GM10248 (cell line): ENCODE measurements around the gene STX16.
A peak's percentile ranks its signal among the peaks of the same experiment; 100 is the strongest.

Experiments
- CTCF ChIA-PET: fragments of 300-600 bp; sonication (Branson Sonifier 250); formaldehyde crosslinking; extraction: SDS; loops from one replicate; lab custom pipeline; 2021; ENCODE audit warnings: antibody characterized with exemption; lab: Yijun Ruan, JAX
- POLR2A ChIA-PET: fragments of 350-650 bp; sonication (Branson Sonifier 250); formaldehyde crosslinking; extraction: SDS; loops from one replicate; lab custom pipeline; 2020; ENCODE audit warnings: antibody characterized with exemption; lab: Yijun Ruan, JAX
- DNase-seq: peaks from one replicate; pipeline ENCODE4 v3.0.0; 2012; ENCODE audit errors: extremely low spot score
- CTCF ChIP-seq: IDR thresholded peaks from 2 replicates; pipeline ENCODE4 v1.5.1; 2012; ENCODE audit warnings: mild to moderate bottlenecking, low read depth; ENCODE audit errors: extremely low read depth, missing control alignments, control extremely low read depth

The STX16 gene

GRCh38 chr20:58629215-58629580, 21.9 kb upstream of the STX16 start:
- CTCF ChIA-PET = no interaction called here
- TF ChIP-seq CTCF = no peak
- no peak for DNase-seq
- POLR2A ChIA-PET = no interaction called here

- ChIA-PET POLR2A (no interaction called here), CTCF (interaction anchor here (0.8 to 1.1 kb wide), 2 partner anchors 8 to 21 kb away, joined by 3 to 5 read pairs; partner anchors contain the start of gene STX16)
- no peak for DNase-seq
- TF ChIP-seq CTCF = no peak
Observed at GRCh38 chr20:58630063-58630462, 21.0 kb upstream of the STX16 start.

GRCh38 chr20:58633161-58634053, 17.7 kb upstream of the STX16 start:
- TF ChIP-seq CTCF = no peak
- CTCF ChIA-PET = interaction anchor here (0.7 to 1.2 kb wide), 2 partner anchors 16 to 422 kb away, joined by 3 read pairs; no protein-coding TSS in a partner anchor
- POLR2A ChIA-PET = no interaction called here

GRCh38 chr20:58634059-58634458, 17.0 kb upstream of the STX16 start:
- CTCF ChIA-PET = interaction anchor here (1.2 kb wide), 2 partner anchors 17 to 423 kb away, joined by 3 to 4 read pairs; partner anchors contain the start of gene STX16
- POLR2A ChIA-PET = no interaction called here

More at GRCh38 chr20:58633161-58634053, 17.7 kb upstream of the STX16 start:
- no peak for DNase-seq

GRCh38 chr20:58634521-58635278, 16.4 kb upstream of the STX16 start:
- peak; percentile 60 for DNase-seq
- ChIA-PET CTCF (interaction anchor here (1.2 kb wide), 1 partner anchor 17 kb away, joined by 4 read pairs; the partner anchor contains the start of gene STX16), POLR2A (no interaction called here)

More at GRCh38 chr20:58634059-58634458, 17.0 kb upstream of the STX16 start:
- no peak for DNase-seq
- no peak for TF ChIP-seq CTCF

More at GRCh38 chr20:58634521-58635278, 16.4 kb upstream of the STX16 start:
- TF ChIP-seq CTCF = no peak
